Panc1 (cell line): ENCODE data around the gene TMEM266. TPM values are rescaled to one million over a fixed set of nuclear protein-coding genes. Genes with fewer than 3 reads are reported as not detected.

Experiments used
- ATAC-seq: fragments of 200-7000 bp; cut with Tn5 transposase; 2 replicates; pipeline ENCODE4 v1.9.1; 2020; ENCODE audit warnings: mild to moderate bottlenecking, moderate library complexity
- BruUV-seq: library from RNA; stranded (reverse); fragments of 400-500 nt; replicated peaks from 2 replicates; lab custom pipeline; 2021; lab: Mats Ljungman, UMichigan
- CTCF ChIA-PET: fragments of 300-600 bp; sonication (Branson Sonifier 250); formaldehyde crosslinking; loops from one replicate; lab custom pipeline; 2022; ENCODE audit warnings: antibody characterized with exemption; lab: Charles Lee
- POLR2A ChIA-PET: fragments of 300-600 bp; sonication (Branson Sonifier 250); formaldehyde crosslinking; loops from one replicate; lab custom pipeline; 2022; ENCODE audit warnings: antibody characterized with exemption; lab: Charles Lee
- DNase-seq: peaks from one replicate; pipeline ENCODE4 v3.0.0-alpha.2; 2010; ENCODE audit warnings: low read depth, low spot score
- H3K27ac ChIP-seq: 2 replicates; pipeline ENCODE4 v1.5.1; 2011; ENCODE audit warnings: mild to moderate bottlenecking, low read length, inconsistent platforms
- H3K27me3 ChIP-seq: fragments of 200-500 bp; sonication (Bioruptor generic); 2 replicates; pipeline ENCODE4 v1.6.0; 2014; ENCODE audit warnings: low read length, inconsistent platforms; ENCODE audit not compliant: control insufficient read depth, insufficient read depth
- H3K36me3 ChIP-seq: fragments of 200-500 bp; sonication (Bioruptor generic); 2 replicates; pipeline ENCODE4 v1.5.1; 2014; ENCODE audit warnings: inconsistent platforms, mild to moderate bottlenecking, low read length, moderate library complexity; ENCODE audit not compliant: control insufficient read depth, insufficient read depth
- H3K4me1 ChIP-seq: 2 replicates; pipeline ENCODE4 v1.5.1; 2011; ENCODE audit warnings: inconsistent platforms, mild to moderate bottlenecking, low read length, moderate library complexity; ENCODE audit not compliant: control insufficient read depth, insufficient read depth
- H3K4me3 ChIP-seq, 2 experiments: 2 replicates each; pipeline ENCODE4 v1.5.1; 2011 to 2012; ENCODE audit warnings: low read depth in 2 of 2, low read length in 2 of 2, mild to moderate bottlenecking in 2 of 2, inconsistent platforms in 1 of 2, moderate library complexity in 1 of 2
- H3K9me3 ChIP-seq: fragments of 200-500 bp; sonication (Bioruptor generic); 2 replicates; pipeline ENCODE4 v1.5.1; 2014; ENCODE audit warnings: low read depth, mild to moderate bottlenecking, inconsistent platforms, low read length, moderate library complexity; ENCODE audit not compliant: control insufficient read depth, insufficient read depth
- POLR2AphosphoS5 ChIP-seq: IDR thresholded peaks from 2 replicates; pipeline ENCODE4 v1.6.1; 2012; ENCODE audit warnings: mild to moderate bottlenecking, low read depth, low read length, moderate library complexity
- REST ChIP-seq, 2 experiments: IDR thresholded peaks; 2 replicates each; pipeline ENCODE4 v1.6.1; 2011 to 2012; ENCODE audit warnings: low read depth in 2 of 2, control low read depth in 1 of 2, low read length in 1 of 2, mild to moderate bottlenecking in 1 of 2, moderate library complexity in 1 of 2; ENCODE audit not compliant: insufficient read depth in 1 of 2
- SIN3A ChIP-seq: IDR thresholded peaks from 2 replicates; pipeline ENCODE4 v1.6.1; 2012; ENCODE audit warnings: low read depth, mild to moderate bottlenecking, low read length, moderate library complexity, borderline replicate concordance; ENCODE audit not compliant: insufficient read depth
- TCF7L2 ChIP-seq: IDR thresholded peaks from 2 replicates; pipeline ENCODE4 v1.6.1; 2011; ENCODE audit warnings: mild to moderate bottlenecking, low read depth, low read length, inconsistent platforms
- in situ Hi-C: cut with HindIII; loops from 2 replicates; pipeline ENCODE4 v1.10.0; 2016; ENCODE audit warnings: low sequenced_read_pairs, low pct_unique_long_range_greater_than_20kb
- intact Hi-C: fragments of 100-400 bp; cut with micrococcal nuclease; formaldehyde crosslinking; loops from one replicate; pipeline ENCODE4 v1.10.0; 2022; ENCODE audit not compliant: unreplicated experiment
- total RNA-seq: library from RNA; stranded (reverse); gene quantifications from one replicate; pipeline ENCODE4 v1.2.1, GENCODE V29; 2021; ENCODE audit not compliant: unreplicated experiment
- TF ChIP-seq, protein P1 (sequence below): fragments of 450-650 bp; IDR thresholded peaks from 2 replicates; pipeline ENCODE4 v1.5.1; 2017; ENCODE audit warnings: mild to moderate bottlenecking

Gene TMEM266
- total RNA-seq, 1 experiment from 2014 or later = 0.21 TPM

DNA sequence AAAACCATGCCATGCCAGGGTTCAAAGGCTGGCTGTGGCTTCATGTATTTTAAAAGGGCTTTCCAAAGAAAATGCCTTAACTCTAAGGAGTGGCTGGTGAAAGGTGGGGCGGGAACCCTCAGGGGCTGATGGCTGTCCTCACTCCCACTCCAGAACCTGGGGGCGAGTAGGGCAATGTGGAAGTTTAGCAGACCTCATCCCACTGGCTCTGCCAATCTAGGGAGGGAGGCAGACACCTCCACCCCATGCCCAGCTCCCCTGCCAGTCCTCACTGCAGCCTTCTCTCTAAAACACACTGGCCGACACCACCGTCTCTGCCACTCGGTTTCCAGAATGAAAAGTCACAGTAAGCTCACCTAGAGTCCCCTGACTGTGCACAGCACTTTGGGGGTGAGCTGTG, 99.5 kb downstream of the TMEM266 start:
- Histone ChIP-seq H3K36me3 (no peaks in the 10 kb centered on the region), H3K4me1 (0 out of 2 replicates have a peak, but pooled peaks cover 3% of the 10 kb centered on the region), H3K27ac (no peak overlapping the region), H3K27me3 (no peaks in the 10 kb centered on the region), H3K9me3 (no peaks in the 10 kb centered on the region), H3K4me3 (no peak overlapping the region)
- TF ChIP-seq REST (IDR thresholded peaks at IDR 0.05; ENCODE audit: insufficient read depth in 1 of 2, low read depth in 2 of 2, low read length in 1 of 2) (no peak), POLR2AphosphoS5 (no peak), TCF7L2 (no peak), SIN3A (no peak)
- TF ChIP-seq, protein P1, sequence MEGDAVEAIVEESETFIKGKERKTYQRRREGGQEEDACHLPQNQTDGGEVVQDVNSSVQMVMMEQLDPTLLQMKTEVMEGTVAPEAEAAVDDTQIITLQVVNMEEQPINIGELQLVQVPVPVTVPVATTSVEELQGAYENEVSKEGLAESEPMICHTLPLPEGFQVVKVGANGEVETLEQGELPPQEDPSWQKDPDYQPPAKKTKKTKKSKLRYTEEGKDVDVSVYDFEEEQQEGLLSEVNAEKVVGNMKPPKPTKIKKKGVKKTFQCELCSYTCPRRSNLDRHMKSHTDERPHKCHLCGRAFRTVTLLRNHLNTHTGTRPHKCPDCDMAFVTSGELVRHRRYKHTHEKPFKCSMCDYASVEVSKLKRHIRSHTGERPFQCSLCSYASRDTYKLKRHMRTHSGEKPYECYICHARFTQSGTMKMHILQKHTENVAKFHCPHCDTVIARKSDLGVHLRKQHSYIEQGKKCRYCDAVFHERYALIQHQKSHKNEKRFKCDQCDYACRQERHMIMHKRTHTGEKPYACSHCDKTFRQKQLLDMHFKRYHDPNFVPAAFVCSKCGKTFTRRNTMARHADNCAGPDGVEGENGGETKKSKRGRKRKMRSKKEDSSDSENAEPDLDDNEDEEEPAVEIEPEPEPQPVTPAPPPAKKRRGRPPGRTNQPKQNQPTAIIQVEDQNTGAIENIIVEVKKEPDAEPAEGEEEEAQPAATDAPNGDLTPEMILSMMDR = no peak
- intact Hi-C loops (no loop called here), in situ Hi-C loops (no loop called here)
- ChIA-PET POLR2A (no interaction called here), CTCF (no interaction called here)
- no TSS peak for BruUV-seq
- no peak for DNase-seq
- ATAC-seq = no peak

- in situ Hi-C loops = no loop called here
- Histone ChIP-seq H3K27ac (no peak overlapping the region), H3K27me3 (no peaks in the 10 kb centered on the region), H3K36me3 (no peaks in the 10 kb centered on the region), H3K4me1 (0 out of 2 replicates have a peak, but pooled peaks cover 3% of the 10 kb centered on the region), H3K4me3 (no peak overlapping the region), H3K9me3 (no peaks in the 10 kb centered on the region)
- intact Hi-C loops = no loop called here
- CTCF ChIA-PET = no interaction called here
- POLR2A ChIA-PET = no interaction called here
- TF ChIP-seq POLR2AphosphoS5 = no peak
- TF ChIP-seq REST (IDR thresholded peaks at IDR 0.05; ENCODE audit: insufficient read depth in 1 of 2, low read depth in 2 of 2, low read length in 1 of 2) = no peak
- no peak for TF ChIP-seq TCF7L2
- TF ChIP-seq, protein P1 = no peak
- TF ChIP-seq SIN3A = no peak
- no TSS peak for BruUV-seq
- DNase-seq = no peak
- 0 out of 2 replicates have a peak, but pooled peaks have one; percentile 52 for ATAC-seq
Observed at GRCh38 chr15:76160426-76161152, 100.8 kb downstream of the TMEM266 start.
